Measurements from ENCODE around the gene EBPL. TPM values are rescaled to one million over a fixed set of nuclear protein-coding genes. Genes with fewer than 3 reads are reported as not detected.
"Not testable (repeated sequence)": the region's sequence is repeated elsewhere in the genome, so short reads cannot be mapped to it uniquely, and the experiment has no call there.

EBPL gene
- total RNA-seq, 1 donor from 2014 or later = 82.9 TPM

DNA sequence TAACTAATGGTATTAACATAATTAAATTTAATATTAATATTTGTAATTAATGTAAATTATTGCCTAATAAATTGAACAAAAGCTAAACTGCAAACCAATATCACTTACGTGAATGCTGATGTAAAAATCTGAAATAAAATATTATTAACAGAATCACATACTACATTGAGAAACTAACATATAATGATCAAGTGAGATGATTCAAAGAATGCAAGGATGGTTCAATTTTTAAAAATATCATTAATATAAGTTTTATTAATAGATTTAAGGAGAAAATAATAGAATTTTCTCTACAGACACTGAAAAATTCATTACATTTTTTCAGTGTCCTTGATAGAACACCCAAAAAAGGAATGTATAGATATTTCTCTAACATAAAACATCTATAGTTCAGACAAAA, 23.5 kb upstream of the EBPL start:
- H2AFZ ChIP-seq (replicated peaks) = no peak overlapping the region
- peaks cover 19% of the 10 kb centered on the region for H3K9me3 Mint-ChIP-seq
- H3K9me3 ChIP-seq (ENCODE audit: low read depth) = peaks cover 8% of the 10 kb centered on the region
- H3K4me1 Mint-ChIP-seq = no peaks in the 10 kb centered on the region
- H3K36me3 Mint-ChIP-seq = peaks cover 35% of the 10 kb centered on the region
- no peaks in the 10 kb centered on the region for H3K79me2 ChIP-seq (ENCODE audit: low read depth)
- H3K36me3 ChIP-seq = peaks cover 21% of the 10 kb centered on the region
- H3F3A ChIP-seq (ENCODE audit: low read depth) = no peaks in the 10 kb centered on the region
- H3K4me3 ChIP-seq = no peak overlapping the region
- no peak overlapping the region for H3K27ac Mint-ChIP-seq
- H3K4me1 ChIP-seq = no peaks in the 10 kb centered on the region
- no peaks in the 10 kb centered on the region for H3K27me3 ChIP-seq
- H3K27ac ChIP-seq = no peak overlapping the region
- no peak overlapping the region for H3K9ac ChIP-seq
- no peaks in the 10 kb centered on the region for H3K27me3 Mint-ChIP-seq (ENCODE audit: insufficient read depth, low read depth)
- no peak overlapping the region for H3K4me3 Mint-ChIP-seq
- DNase-seq (ENCODE audit: low spot score) = no peak
- no peak for TF ChIP-seq EZH2phosphoT487 (IDR thresholded peaks at IDR 0.05)
- TF ChIP-seq, protein P1, sequence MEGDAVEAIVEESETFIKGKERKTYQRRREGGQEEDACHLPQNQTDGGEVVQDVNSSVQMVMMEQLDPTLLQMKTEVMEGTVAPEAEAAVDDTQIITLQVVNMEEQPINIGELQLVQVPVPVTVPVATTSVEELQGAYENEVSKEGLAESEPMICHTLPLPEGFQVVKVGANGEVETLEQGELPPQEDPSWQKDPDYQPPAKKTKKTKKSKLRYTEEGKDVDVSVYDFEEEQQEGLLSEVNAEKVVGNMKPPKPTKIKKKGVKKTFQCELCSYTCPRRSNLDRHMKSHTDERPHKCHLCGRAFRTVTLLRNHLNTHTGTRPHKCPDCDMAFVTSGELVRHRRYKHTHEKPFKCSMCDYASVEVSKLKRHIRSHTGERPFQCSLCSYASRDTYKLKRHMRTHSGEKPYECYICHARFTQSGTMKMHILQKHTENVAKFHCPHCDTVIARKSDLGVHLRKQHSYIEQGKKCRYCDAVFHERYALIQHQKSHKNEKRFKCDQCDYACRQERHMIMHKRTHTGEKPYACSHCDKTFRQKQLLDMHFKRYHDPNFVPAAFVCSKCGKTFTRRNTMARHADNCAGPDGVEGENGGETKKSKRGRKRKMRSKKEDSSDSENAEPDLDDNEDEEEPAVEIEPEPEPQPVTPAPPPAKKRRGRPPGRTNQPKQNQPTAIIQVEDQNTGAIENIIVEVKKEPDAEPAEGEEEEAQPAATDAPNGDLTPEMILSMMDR (IDR thresholded peaks at IDR 0.05) = no peak
- TF ChIP-seq EZH2 (IDR thresholded peaks at IDR 0.05) = no peak
- H3K4me2 ChIP-seq = no peak overlapping the region
- no peaks in the 10 kb centered on the region for H4K20me1 ChIP-seq (ENCODE audit: low read depth)

DNA sequence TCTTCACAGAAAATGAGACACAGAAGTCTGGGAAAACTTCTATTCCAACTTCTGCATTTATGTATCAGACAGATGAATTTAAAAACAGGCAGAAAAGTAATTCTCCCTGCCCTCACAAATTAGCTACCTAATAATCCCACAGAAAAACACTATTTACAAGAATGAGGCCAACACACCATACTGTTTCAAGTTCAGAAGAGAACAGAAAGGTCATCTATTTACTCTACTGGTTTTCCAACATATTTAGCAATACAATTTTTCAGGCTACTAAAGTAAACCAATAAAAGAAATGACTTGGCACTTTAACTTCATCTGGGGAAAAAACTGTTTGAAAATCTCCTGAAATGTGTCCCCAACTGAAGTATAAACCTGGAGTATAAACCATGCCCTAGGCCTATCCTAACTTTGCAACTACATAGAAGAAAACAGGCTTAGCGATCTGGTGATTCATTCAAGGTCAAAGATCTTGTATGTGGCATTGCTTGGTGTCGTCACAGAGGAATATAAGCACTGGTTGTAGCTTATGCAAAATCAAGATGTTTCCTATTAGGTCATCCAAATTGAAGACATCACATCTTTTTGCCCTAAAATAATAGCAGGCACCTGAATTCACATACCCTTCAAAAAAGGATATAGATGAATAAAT, 20.1 kb upstream of the EBPL start:
- Histone ChIP-seq H4K20me1 (ENCODE audit: low read depth) (no peaks in the 10 kb centered on the region), H3K79me2 (ENCODE audit: low read depth) (no peaks in the 10 kb centered on the region), H3F3A (ENCODE audit: low read depth) (no peaks in the 10 kb centered on the region), H3K27me3 (no peaks in the 10 kb centered on the region), H3K4me2 (no peak overlapping the region), H3K4me1 (no peaks in the 10 kb centered on the region), H3K9ac (no peak overlapping the region), H2AFZ (replicated peaks) (no peak overlapping the region), H3K36me3 (peaks cover 10% of the 10 kb centered on the region), H3K4me3 (no peak overlapping the region), H3K9me3 (ENCODE audit: low read depth) (peaks cover 8% of the 10 kb centered on the region), H3K27ac (no peak overlapping the region)
- Mint-ChIP-seq H3K27ac (no peak overlapping the region), H3K9me3 (peaks cover 15% of the 10 kb centered on the region), H3K4me1 (no peaks in the 10 kb centered on the region), H3K4me3 (no peak overlapping the region), H3K27me3 (ENCODE audit: insufficient read depth, low read depth) (no peaks in the 10 kb centered on the region), H3K36me3 (peaks cover 34% of the 10 kb centered on the region)
- DNase-seq (ENCODE audit: low spot score) = no peak
- TF ChIP-seq EZH2 (IDR thresholded peaks at IDR 0.05) = no peak
- TF ChIP-seq EZH2phosphoT487 (IDR thresholded peaks at IDR 0.05) = no peak
- TF ChIP-seq, protein P1 (IDR thresholded peaks at IDR 0.05) = no peak

DNA sequence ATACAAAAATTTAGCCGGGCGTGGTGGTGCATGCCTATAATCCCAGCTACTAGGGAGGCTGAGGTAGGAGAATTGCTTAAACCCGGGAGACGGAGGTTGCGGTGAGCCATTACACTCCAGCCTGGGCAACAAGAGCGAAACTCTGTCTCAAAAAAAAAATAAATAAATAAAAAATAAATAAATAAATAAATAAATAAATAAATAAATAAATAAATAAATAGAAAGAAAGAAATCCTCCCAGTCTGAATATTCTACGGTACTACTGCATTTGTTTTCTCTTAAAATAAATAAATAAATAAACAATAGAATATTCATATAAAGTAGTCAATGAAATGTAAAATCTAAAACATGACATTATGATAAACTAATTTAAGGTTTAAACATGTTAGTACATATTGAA, 13.0 kb upstream of the EBPL start:
- H3K27ac ChIP-seq; H3K4me3 Mint-ChIP-seq; DNase-seq (ENCODE audit: low spot score); H3K27ac Mint-ChIP-seq; H3K9me3 Mint-ChIP-seq; H3K27me3 ChIP-seq; H3K9ac ChIP-seq; H3K4me2 ChIP-seq; H3F3A ChIP-seq (ENCODE audit: low read depth); H3K4me3 ChIP-seq; H2AFZ ChIP-seq (replicated peaks); H3K79me2 ChIP-seq (ENCODE audit: low read depth); H3K27me3 Mint-ChIP-seq (ENCODE audit: insufficient read depth, low read depth); H3K4me1 Mint-ChIP-seq; H3K9me3 ChIP-seq (ENCODE audit: low read depth); H3K4me1 ChIP-seq; H4K20me1 ChIP-seq (ENCODE audit: low read depth): not testable (repeated sequence)
- H3K36me3 ChIP-seq = peaks cover 20% of the 10 kb centered on the region
- peaks cover 27% of the 10 kb centered on the region for H3K36me3 Mint-ChIP-seq

DNA sequence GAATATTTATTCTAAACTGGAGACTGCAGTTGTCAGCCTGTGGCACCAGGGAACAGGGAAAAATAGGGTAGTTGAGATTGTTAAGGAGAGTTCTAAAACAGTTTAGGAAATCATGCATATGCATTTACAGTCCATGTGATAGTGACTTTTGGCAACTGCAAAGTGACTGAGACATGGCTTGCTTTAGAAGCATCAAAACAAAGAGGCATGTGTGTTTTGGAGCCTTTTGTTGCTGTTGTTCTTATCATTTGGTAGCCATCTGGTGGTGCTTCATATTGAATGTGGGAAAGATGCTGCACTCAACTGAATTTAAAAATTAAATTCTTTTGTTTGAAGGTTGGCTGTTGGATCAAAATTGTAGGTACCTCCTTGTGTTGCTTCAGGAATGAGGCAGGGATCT, 10.2 kb upstream of the EBPL start:
- Histone ChIP-seq H3F3A (ENCODE audit: low read depth) (no peaks in the 10 kb centered on the region), H3K27me3 (no peaks in the 10 kb centered on the region), H3K9ac (no peak overlapping the region), H2AFZ (replicated peaks) (no peak overlapping the region), H3K9me3 (ENCODE audit: low read depth) (no peaks in the 10 kb centered on the region), H3K4me2 (no peak overlapping the region), H3K27ac (no peak overlapping the region), H3K36me3 (peaks cover 20% of the 10 kb centered on the region), H3K4me3 (no peak overlapping the region), H4K20me1 (ENCODE audit: low read depth) (no peaks in the 10 kb centered on the region), H3K4me1 (no peaks in the 10 kb centered on the region), H3K79me2 (ENCODE audit: low read depth) (no peaks in the 10 kb centered on the region)
- Mint-ChIP-seq H3K27ac (no peak overlapping the region), H3K4me1 (no peaks in the 10 kb centered on the region), H3K4me3 (no peak overlapping the region), H3K36me3 (peaks cover 33% of the 10 kb centered on the region), H3K27me3 (ENCODE audit: insufficient read depth, low read depth) (peaks cover 2% of the 10 kb centered on the region), H3K9me3 (no peaks in the 10 kb centered on the region)
- DNase-seq (ENCODE audit: low spot score) = no peak
- no peak for TF ChIP-seq EZH2phosphoT487 (IDR thresholded peaks at IDR 0.05)

All from neural progenitor cell (in vitro differentiated cells).